ENCODE measurements around the gene ZCCHC24.

GRCh38 chr10:79475119-79475653, 29.8 kb upstream of the ZCCHC24 start:
- TF ChIP-seq CTCF (conservative IDR thresholded peaks at IDR 0.05; ENCODE audit: low read length): no peak
- no peak for TF ChIP-seq EZH2phosphoT487 (IDR thresholded peaks at IDR 0.05; ENCODE audit: borderline replicate concordance, low read depth, low read length)

Data from OCI-LY7 (cell line).